Islet precursor cell (in vitro differentiated cells): ENCODE results near the gene IGFBP7.

Experiments
- DNase-seq: peaks from one replicate; pipeline ENCODE4 v3.0.0-alpha.2; 2018

IGFBP7 gene

GRCh38 chr4:57037982-57038604 is 72.1 kb downstream of the IGFBP7 start:
- DNase-seq, result peak; percentile 86

- no peak for DNase-seq
Observed at GRCh38 chr4:57034520-57034919, 75.7 kb downstream of the IGFBP7 start.

- DNase-seq, result no peak
Observed at GRCh38 chr4:57023104-57023503, 87.1 kb downstream of the IGFBP7 start.

DNA sequence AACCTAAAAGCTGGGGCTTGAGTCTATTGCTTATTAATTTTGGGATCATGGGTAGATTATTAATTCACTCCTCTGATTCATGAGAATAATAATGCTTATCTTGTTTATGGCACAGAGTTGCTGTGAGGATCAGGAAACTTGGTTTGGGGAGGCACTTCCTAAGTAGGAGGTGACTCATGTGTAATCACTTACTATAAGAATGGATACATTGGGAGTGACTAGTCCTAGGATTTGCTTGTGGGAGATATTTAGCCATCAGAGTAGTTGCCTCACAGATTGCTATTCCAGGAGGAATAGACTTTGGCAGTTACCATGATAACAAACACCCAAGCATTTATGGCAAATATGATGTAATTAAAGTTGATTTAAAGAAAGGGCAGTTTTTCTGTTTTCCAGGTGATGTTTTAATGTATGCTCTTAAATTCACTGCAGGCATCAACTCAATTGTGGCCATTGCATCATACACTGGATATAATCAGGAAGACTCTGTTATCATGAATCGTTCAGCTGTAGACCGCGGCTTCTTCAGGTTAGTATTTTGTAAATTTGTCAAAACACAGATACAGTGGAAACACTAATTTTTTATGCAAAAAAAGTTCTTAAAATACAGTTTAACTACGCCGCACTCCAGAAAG is 89.6 kb downstream of the IGFBP7 start:
- DNase-seq, result no peak

DNA sequence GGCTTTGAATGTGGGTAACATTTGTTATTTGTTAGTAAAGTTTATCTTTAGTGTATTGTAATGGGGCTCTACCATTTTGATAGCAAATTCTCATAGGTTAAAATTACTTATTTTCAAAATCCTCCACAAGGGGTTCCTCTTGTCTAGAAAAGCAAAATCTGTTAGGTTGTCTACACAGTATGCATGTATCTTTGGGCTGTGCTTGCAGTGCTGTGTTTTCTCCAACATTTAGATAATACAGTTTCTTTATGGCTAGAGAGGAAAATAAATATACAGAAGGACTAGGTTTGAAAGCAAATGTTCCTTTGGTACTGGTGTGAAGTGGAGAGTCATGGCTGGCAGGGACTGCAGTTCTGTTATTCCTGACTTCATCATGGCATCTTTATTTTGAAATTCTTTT is 91.2 kb downstream of the IGFBP7 start:
- DNase-seq, result no peak

DNA sequence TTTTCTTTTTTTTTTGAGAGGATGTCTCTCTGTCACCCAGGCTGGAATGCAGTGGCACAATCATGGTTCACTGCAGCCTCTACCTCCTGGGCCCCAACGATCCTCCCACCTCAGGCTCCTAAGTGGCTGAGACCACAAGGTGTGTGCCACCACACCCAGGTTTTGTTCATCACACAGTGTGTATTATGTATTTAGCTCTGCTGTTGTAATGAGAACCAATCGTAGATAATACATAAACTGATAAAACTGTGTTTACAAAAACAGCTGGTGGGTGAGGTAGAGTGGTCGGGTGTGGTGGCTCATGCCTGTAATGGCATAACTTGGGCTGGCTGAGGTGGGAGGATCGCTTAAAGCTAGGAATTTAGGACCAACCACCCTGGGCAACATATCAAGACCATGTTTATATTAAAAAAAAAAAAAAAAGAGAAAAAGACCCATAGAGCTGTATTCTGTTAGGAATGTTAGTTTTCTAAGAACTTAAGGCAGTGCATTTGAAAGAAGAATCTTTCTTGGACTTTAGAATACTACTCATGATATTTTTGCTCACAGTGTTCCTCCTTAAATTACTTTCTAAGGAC is 96.6 kb downstream of the IGFBP7 start:
- no peak for DNase-seq

GRCh38 chr4:56999751-57000150 is 110.4 kb downstream of the IGFBP7 start:
- DNase-seq, result no peak

DNA sequence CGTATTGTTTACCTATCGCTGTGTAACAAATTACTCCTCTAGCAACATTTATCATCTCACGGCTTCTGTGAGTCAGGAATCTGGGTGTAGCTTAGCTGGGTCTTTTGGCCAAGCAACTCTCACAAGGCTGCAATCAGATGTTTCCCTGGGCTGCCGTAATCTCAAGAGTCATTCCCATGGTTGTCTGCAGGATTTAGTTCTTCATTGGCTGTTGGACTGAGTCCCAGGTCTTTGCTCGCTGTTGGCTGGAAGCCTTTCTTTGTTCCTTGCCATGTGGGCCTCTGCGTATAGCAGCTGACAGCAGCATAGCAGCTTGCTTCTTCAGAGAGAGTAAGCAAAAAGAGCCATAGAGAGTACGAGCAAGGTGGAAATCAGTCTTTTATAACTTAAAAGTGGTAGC is 114.7 kb downstream of the IGFBP7 start:
- DNase-seq, result no peak

DNA sequence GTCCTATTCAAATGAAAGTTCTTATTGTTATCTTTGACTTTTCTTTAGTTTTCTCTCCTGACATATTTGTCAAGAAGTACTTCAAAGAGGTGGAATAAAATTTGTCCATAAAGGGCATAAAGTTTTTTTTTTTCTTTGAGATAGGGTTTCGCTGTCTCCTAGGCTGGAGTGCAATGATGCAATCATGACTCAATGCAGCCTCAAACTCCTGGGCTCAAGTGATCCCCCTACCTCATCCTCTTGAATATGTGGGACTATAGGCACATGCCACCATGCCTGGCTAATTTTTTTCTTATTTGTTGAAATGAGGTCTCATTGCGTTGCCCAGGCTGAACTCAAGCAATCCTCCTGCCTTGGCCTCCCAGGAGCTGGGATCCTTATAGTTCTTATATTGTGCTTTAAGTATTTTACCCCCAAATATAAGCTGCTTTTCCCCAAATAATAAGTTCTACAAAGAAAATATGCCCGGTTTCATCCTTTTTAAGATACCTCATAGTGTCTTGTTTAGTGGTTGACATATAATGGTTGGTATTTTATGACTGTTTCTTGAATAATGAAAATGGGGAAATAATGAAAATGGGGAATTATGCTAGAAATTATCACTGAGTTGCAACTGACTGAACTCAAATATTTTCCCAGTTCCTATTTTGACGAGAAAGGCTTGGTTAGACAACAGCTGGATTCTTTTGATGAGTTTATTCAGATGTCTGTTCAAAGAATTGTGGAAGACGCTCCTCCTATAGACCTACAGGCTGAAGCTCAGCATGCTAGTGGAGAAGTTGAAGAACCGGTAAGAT is 119.9 kb downstream of the IGFBP7 start:
- no peak for DNase-seq

GRCh38 chr4:56986952-56987351 is 123.2 kb downstream of the IGFBP7 start:
- DNase-seq, result no peak

GRCh38 chr4:56986192-56986591 is 124.0 kb downstream of the IGFBP7 start:
- DNase-seq, result no peak

DNA sequence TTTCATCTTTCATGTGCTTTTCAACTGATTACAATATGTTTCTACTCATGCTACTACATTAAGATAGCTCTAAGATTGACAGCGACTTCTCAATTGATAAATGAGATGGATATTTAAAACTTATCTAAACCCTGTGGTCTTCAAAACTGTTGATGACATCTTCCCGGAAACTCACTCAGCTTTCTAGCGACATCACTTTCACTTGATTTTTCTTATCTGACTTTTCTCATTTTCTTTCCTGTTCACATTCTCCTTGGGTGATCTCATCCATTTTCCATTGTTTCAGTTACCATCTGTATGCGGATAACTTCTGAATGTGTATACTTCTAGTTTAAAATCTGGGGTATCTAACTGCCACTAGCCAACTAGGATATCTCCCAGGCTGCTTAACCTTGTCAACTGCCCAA is 128.4 kb downstream of the IGFBP7 start:
- no peak for DNase-seq
